Activated CD4-positive, alpha-beta T cell treated with anti-CD3 and anti-CD28 coated beads, Interleukin-2, amount 50 U/mL, for 4 hours (primary cell): ENCODE data around the gene SNX9.
A peak's percentile ranks its signal among the peaks of the same experiment; 100 is the strongest.

ENCODE experiments used
- DNase-seq, 2 experiments: peaks; one replicate each; pipeline ENCODE4 v3.0.0-alpha.2; 2020

SNX9 gene

DNA sequence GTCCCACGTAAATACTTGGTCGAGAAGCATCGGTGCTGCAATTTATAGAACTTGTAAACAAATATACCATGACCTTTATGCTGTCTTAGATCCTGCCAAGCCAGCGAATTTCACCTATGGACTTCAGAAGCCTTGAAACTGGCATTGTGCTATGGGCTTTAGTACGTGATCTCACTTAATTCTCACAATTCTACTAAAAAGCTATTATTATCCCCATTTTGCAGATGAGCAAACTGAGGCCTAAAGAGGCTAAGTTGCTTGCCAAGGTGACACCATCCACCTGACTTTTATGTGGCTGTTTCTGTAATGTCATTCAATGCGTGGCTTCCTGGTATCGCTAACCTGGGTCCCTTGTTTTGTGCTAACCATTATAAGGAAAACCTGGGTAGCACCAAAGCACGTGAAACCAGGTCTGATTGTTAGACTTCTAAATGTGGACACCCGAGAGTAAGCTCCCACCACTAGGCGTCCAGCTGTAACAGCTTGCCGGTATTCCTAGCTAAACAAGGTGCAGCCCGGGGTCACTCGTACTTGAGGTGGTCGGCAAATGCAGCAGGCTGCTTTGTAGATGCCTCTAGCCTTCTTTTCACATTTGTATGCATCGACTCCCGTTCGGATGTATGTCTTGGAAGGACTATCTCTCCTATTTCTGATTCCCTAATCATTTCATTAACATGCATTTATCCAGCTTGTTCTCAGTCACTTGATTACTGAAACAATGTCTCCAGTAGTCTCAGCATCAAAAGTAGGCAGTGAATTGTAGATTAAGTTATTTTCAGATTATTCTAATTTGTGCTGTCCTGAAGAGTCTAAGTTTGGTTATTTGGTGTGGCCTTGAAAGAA, 159.7 kb downstream of the SNX9 start:
- no peak for DNase-seq

DNA sequence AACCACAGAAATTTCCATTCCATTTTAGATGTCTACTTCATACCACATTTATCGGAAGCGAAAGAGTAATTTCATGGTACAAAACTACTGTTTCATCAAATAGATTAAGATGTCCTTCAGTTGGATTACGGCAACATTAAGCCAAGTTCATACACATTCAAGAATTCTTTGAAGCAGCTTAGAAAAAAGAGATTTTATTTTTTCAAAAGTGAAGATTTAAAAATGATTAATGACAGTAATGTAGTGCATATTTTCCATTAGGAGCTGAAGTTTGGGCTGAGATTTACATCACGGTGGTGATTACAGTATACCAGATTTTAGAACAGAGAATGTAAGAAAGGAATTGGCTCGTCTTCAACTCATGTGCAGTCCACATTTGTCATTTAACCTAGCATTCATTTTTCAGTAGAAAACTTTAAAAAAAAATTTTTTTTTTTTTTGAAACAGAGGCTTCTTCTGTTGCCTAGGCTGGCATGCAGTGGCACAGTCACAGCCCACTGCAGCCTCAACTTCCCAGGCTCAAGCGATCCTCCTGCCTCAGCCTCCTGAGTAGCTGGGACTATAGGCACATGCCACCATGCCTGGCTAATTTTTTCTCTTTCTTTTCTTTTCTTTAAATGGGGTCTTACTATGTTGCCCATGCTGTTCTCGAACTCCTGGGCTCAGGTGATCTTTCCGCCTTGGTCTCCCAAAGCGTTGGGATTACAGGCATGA, 160.5 kb downstream of the SNX9 start:
- DNase-seq: no peak

DNA sequence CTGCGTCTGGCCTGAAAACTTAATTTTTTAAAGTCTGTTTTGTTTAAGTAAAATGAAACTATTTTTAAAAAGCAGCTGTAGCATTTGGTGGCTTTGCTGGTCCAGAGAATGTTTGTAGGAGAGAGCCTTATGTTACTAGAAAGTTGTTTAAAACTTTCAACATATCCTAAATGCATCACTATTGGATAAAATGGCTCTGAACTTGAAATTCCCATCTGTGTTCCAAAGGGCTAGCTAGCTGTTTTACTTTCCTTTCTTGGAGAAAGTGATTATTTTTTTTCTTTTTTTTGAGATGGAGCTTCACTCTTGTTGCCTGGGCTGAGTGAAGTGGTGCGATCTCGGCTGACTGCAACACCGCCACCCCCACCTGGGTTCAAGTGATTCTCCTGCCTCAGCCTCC, 161.1 kb downstream of the SNX9 start:
- DNase-seq: no peak

DNA sequence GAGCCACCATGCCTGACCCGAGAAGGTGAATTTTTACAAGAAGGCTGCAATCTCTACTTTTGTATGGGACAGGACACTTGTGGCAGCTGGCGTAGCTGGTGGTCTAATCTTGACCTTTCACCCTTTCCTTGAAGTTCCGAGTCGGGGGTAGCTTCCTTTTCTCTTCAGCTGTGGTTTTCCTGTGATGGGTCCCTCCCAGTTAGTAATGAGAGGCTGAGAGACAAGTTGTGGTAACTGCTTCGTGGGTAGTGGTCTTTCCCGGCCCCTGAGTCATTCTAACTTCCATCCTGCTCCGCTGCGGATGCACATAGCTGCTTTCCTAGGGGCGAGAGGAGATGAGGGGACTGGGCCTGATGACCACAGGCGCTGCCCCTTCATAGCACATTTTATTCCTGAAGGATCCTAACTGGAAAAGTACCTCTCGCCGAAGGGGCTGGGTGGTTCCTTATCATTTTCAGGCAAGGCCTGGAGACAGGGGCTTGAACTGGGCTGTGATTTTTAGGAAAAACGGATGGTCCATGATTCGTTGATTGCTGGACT, 161.7 kb downstream of the SNX9 start:
- no peak for DNase-seq

DNA sequence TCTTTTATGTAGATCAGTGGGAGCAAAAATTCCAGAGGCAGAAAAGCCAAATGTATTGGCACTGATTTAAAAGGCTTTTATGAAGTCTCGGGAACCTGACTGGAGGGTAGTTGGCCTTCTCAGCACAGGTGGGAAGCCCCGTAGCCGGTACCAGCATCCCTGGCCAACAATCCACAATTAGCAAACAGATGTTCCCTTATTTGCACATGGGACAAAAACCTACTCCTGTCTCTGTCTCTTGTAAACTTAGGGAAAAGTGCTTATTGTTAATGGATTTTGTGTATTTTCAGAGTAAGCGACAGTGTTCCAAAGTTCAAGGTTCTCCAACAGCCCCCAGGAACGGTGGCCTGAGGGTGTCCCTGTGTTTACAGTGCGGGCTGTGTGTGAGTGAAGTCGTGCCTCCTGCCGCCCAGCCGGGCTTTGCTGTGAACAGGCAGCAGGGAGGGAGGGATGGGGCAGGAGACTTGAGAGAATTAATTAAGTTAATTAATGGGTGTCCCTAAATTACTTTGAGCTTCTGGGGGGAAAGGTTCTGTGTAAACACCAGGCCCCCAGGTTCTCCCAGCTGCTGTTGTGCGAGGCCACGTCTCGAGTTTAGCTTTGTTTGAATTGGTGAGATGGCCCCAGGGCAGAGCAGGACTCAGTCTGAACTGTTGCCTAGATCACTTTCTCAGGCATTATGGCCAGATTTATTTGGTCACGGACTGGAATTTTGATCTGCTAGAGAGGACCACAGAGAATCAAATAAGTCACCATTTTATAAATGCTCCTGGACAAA, 162.5 kb downstream of the SNX9 start:
- no peak for DNase-seq

DNA sequence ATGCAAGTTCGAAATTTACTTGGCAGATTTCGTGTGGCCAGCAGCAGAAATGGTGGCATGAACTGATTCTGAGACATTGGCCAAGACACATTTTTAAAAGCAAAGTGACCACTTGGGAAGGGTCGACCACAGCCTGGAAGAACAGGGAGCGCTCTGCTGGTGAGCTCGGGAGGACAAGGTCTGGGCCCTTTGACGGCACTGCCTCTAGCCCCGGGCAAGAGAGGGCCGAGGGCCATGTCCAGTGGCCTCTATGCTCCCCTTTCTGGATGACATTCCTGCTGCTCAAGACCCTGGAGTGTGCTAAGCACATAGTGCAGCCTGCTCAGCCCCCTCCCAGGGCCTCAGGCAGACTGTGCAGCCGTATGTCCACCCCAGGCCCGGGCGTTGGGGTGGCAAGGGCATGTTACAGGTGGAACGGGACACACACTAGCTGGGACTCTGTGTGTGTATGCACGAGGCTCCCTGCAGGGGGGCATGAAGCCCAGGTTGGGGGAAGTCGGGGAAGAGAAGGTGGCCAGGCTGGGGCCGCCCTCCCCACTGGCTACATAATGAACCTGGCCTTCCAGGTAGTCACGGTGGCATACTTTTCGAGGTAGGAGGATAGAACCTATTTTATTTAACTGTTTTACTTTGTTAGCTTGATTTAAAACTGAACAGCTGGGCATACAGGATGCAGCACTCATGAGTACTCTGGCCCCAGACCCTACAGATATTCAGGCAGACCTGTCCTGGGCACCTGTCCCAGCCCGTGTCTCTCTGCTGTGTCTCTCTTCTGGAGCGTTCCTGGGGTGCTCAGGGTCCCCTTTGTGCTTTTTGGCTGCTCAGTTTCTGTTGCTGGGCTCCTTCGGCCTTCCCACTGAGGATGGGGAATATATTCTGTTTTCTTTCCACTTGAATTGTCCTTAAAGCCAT, 165.0 kb downstream of the SNX9 start:
- no peak for DNase-seq

DNA sequence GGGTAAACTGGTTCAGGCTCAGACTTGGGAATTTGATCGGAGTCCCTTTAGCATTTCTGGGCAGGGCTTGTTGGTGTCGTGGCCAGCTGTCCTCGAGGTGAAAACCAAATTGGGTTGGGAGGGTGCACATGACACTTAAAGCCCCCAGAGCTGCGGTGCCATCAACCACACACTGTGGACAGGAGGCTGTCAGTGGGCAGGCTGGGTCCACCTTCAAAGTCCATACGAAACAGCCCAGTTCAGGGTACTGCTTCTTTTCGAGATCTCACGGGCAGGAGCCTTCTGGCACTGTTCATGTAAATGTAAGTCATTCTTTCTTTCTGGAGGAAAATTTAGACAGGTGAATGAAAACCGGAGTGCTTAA, 165.6 kb downstream of the SNX9 start:
- no peak for DNase-seq

DNA sequence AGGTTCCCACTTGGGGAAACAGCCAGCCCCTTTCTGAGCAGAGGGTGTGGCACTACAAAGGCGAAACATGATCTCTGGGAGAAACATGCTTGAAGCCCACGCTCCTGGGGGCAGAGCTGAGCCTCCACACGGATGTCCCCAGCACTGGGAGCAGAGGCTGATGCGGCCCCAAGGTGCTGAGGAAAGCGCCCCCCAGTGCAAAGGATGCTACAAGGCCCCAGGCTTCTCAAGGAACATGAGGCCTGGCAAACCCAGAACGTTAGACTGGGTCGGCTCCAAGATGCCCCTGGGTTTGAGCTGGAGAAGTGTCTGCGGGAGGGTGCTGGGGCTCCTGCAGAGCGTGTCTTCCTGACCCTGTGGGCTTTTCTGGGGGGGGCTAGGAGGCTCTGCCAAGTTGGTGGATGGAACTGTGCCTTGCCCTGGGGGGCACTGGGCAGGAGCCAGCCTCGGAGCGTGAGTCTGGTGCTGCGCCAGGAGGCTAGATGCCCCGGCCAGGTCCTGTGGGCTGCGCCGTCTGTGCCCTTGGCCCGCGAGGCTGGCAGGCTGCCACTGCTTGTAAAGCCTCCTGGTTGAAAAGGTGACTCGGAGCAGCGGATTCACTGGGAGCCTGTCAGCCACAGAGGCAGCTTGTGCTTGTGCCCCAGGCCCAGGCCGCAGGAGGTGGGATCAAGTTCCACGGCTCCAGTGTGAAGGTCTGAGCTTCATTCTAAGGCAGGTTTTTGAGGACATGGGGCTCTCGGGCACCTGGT, 166.7 kb downstream of the SNX9 start:
- no peak for DNase-seq

DNA sequence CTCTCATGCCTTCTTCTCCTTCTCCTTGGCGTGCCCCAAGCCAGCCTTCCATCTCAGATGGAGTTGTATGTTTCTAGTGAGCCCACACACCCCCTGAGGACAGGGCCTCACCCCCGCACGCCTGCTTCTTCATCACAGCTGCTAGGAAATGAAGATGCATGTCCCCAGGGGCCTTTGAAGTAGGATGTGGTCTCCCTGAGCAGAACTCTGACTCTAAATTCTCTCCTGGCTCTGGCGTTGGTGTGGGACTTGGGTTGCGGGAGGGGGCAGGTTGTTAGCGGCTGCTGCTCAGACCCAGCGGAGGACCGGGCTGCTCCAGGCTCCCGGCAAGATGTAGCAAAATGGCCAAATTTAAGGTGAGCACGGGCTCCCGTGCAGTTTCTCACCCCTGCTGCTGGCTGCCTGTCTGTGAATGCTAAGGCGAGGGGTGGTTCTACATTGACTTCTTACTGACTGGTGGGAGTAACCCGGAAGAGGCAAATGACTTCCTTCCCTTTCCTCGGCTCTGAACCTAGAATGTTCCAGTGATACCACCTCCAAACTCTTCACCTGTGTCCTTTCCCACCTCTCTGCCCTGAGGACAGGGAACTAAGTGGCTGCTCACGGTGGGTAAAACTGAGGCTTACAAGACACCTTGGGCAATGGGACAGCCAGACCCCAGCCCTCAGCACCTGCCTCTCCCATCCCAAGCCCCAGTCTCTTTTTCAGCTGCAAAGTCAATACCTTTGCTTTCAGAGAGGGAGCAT, 167.4 kb downstream of the SNX9 start:
- DNase-seq: peak; percentile 41 to 54

DNA sequence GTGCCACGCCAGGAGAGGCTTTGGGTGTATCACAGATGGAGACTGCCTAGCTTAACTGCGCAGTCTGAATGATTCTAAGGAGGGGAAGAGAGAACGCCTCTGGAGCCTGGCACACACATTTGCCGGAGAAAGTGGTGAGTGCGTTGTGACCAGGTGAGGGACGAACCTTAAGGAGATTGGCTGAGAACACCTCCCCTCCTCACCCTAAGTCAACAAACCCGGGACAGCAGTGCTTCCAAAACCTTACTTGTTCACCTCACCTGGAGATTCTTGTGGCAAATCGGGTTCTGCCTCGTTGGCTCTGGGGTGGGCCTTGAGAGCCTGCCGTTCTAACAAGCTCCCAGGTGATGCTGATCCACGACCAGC, 168.0 kb downstream of the SNX9 start:
- no peak for DNase-seq

DNA sequence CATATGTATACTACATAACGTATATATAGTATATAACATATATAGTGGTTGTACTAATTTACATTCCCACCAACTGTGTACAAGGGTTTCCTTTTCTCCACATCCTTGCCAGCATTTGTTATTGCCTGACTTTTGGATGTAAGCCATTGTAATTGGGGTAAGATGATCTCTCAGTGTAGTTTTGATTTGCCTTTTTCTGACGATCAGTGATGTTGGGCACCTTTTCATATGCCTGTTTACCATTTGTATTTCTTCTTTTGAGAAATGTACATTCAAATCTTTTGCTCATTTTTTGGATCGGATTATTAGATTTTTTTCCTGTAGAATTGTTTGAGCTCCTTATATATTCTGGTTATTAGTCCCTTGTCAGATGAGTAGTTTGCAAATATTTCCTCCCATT, 170.0 kb downstream of the SNX9 start:
- DNase-seq: no peak

DNA sequence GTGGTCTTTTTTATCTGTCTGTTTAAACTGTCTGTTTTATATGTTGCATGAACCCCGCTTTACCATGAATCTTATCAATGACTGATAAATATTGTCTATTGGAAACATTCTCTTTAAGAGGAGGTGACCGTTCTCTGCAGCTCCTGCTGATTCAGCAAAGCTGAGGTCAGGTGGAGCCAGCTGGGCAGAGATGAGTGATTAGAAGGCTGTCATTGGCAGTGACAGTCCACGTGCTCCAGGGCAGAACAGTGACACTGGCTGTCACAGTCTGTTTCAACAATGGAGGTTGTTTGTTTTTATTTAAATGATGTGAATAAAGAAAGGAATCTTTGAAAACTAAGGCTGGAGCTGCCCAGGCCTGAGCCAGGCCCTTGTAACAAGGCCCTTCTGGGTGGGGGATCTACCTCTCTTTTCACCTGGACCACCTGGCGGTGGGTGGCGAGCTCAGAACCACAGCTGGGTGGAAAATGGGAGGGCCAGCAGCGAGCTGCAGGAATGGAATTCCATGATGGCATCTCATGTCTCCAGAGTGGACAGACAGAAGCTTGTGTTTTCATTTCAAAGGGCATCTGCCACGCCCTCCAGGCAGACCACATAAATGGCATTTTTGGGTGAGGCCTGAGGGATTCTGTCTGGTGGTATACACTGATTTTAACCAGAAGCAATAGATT, 171.2 kb downstream of the SNX9 start:
- no peak for DNase-seq
